ENCODE data around the gene LRP1.
"Not testable (repeated sequence)": the region's sequence is repeated elsewhere in the genome, so short reads cannot be mapped to it uniquely, and the experiment has no call there.

The LRP1 gene

DNA sequence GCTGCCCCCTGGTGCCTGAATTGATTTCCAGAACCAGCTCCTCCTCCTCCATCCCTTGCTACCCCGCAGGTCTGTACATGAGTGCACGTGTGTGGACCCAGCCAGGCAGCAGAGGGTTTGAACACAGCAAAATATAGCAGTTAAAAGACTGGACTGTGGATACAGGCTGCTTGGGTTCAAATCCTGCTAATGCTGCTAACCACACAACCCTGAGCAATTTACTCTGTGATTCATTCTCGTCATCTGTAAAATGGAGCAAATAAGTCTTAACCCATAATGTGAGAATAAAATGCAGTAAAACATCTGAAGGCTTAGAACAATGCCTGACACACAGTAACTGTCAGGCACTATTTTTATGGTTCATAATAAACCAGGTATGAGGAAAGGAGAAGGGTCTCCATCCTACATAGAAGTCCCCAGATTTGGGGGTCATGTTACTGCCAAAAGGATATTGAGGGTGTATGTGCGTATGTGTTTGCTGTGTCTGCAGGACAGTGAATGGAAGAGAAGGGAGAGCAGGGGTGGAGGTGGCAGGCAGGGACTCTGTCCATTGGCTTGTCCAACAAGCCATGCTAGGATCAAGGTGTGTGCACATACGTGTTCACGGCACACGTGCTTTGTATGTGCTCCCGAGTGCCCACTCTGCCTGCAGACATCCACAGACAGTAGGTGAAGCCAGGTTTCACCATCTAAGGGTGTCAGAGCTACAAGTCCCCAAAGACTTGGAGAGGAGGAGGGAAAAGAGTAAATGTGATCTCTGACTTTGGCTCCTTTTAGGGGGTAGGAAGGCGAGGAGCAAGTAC lies 15.6 kb upstream of the LRP1 start:
- peak; percentile 88 to 89 for DNase-seq

DNA sequence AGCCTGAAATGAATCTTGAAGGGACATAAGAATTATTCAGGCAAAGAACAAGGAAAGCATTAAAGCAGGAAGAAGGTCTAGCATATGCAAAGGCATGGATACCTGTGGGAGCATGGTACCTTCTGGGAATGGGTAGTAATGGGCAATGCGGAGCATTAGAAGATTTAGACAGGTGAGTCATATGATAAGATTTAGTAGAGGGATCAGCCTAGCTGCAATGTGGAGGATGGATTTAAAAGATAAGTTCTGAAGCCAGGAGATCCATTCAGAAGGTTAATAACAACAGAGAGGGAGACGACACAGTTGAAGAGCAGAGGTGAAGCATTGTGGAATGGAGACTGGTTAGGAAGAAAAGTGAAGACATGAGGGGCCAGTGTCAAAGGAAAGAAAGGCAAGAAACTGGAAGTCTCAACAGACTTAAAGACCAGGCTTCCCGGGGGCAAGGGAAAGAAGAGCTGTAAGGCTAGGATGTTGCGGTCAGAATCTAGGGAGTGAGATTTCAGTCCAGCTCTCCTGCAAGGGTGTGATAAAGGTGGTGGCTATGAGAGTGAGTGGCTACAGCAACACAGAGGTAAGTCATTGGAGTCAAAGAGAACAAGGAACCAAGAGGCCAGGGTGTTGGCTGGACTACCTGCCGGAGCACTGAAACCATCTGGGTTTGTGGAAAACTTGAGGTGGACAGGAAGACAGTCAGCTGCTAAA lies 11.6 kb upstream of the LRP1 start:
- DNase-seq, result no peak

- no peak for DNase-seq
Observed at GRCh38 chr12:57118711-57119271, 9.5 kb upstream of the LRP1 start.

DNA sequence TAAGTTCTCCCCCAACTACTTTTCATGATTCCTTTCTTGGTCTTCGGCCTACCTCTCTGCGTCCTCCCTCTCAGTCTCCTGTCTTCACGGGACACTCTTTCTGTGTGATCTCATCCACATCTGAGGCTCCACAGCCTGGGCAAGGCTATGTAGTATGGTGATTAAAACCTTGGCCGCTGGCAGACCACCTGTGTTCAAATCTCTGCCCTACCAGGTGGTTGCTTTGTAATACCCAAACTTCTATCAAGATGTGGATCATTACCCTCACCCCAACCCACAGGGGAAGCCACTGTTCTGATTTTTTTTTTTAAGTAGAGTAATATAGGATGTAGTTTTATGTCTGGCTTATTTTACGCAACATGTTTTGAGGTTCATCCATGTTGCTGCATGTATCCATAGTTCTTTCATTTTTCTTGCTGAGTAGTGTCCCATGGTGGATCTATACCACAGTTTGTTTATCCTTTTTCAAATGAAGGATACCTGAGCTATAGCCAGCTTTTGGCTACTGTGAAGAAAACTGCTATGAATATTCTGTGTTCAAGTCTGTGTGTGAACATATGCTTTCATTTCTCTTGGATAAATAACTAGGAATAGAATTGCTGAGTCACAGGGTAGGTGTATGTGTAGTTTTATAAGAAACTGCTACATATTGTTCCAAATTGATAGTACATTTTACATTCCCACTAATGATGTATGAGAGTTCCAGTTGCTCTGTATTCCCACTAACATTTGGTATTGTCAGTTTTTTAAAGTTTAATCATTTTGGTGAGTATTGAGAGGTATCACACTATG lies 8.8 kb upstream of the LRP1 start:
- DNase-seq, result no peak

GRCh38 chr12:57120718-57121117 lies 7.6 kb upstream of the LRP1 start:
- not testable (repeated sequence) for DNase-seq

DNA sequence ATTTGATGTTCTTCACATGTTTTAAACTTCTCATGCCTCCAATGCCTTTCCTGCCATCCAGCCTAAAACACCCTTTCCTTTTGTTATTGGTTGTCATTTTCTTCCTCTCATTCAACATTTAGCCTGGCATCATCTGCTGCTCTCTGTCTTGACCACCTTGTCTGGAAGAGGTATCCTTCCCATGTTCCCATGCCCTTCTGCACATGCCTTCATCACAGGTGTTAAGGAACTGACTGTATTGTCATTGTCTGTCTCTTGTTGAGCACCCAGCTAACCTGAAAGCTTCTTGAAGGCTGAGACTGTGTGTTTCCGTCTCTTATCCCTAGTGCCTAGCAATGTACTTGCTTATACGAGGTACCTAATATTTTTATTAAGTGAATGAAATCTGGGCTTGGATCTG lies 4.5 kb upstream of the LRP1 start:
- DNase-seq, result no peak

DNA sequence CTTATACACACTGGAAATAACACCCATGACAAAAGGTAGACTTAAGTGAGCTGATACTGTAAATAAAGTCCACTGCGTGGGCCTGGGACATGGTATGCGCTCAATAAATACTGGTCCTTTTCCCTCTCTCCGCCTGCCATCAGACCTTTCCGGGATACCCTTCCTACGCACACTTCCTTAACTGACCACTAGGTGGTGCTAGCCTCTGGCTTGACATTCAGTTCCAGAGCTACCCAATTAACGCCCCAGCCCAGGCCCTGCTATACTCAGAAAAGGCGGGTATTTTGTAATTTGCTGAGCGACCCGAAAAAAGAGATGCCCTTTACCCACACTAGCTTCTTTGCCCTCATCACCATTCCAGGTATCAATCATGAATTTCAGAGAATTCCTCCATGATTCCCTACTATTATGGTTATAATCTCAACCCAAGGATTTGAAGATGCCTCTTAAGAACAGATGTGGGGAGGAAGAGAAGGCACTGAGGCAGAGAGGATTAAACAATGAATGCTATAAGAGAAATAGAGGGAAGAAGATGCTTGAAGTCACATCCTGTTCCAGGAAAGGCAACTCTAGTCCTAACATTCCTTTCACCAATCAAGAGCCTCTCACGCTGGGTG lies 3.9 kb upstream of the LRP1 start:
- DNase-seq, result peak; percentile 75 to 80

- DNase-seq, result no peak
Observed at GRCh38 chr12:57126061-57126460, 2.2 kb upstream of the LRP1 start.

DNA sequence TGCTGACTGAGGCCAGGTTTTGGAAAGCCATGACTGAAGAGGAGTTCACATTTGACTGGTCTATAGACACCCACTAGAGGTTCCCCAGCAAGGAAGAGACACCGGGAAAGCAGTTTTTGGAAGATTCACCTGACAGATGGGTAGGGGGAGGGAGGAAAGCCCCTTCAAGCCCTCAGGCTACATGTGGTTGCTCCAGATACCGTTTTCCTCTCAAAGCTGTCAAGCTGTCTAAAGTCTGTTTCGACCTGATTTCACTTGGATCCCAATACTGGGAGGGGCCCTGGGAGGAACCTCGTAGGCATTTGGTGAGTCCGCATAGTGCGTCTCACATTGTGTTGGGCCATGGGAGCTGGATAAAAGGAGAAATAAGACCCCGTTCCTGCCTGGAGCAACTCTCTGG lies 1.7 kb upstream of the LRP1 start:
- DNase-seq, result no peak

- peak; percentile 18 to 33 for DNase-seq
Observed at GRCh38 chr12:57127101-57127725, 1.1 kb upstream of the LRP1 start.

DNA sequence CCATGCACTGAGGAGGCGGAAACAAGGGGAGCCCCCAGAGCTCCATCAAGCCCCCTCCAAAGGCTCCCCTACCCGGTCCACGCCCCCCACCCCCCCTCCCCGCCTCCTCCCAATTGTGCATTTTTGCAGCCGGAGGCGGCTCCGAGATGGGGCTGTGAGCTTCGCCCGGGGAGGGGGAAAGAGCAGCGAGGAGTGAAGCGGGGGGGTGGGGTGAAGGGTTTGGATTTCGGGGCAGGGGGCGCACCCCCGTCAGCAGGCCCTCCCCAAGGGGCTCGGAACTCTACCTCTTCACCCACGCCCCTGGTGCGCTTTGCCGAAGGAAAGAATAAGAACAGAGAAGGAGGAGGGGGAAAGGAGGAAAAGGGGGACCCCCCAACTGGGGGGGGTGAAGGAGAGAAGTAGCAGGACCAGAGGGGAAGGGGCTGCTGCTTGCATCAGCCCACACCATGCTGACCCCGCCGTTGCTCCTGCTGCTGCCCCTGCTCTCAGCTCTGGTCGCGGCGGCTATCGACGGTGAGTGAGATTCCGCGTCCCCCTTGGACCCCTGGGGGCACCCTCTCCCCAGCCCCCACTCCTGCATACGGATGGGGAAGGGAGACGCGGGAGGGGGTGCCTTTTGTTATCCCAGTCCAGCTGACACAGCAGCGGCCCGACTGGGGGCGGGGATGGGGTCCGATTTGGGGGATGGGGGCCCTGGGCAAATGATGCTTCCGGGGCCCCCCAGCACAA lies 400 bp downstream of the LRP1 start:
- DNase-seq, result no peak

GRCh38 chr12:57129321-57129842 lies 1.1 kb downstream of the LRP1 start:
- DNase-seq, result no peak

DNA sequence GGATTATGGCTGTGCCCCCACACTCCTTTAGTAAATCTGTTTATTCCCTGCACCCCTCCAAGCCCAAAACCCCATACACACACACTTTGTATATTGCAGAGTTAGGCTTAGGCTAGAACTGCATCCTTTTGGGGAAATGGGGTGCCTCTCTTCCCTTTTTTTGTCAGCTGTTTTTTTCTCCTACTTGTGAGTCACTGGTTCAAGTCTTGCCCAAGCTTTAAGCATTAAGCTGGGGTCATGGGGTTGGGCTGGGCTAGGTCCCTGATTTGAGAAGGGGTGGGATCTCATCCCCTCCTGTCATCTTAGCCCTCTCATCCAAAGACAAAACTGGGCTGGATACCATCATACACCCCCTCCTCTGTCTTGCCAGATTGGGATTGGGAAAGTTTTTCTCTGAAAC lies 1.6 kb downstream of the LRP1 start:
- no peak for DNase-seq

- no peak for DNase-seq
Observed at GRCh38 chr12:57130941-57131340, 2.7 kb downstream of the LRP1 start.

DNA sequence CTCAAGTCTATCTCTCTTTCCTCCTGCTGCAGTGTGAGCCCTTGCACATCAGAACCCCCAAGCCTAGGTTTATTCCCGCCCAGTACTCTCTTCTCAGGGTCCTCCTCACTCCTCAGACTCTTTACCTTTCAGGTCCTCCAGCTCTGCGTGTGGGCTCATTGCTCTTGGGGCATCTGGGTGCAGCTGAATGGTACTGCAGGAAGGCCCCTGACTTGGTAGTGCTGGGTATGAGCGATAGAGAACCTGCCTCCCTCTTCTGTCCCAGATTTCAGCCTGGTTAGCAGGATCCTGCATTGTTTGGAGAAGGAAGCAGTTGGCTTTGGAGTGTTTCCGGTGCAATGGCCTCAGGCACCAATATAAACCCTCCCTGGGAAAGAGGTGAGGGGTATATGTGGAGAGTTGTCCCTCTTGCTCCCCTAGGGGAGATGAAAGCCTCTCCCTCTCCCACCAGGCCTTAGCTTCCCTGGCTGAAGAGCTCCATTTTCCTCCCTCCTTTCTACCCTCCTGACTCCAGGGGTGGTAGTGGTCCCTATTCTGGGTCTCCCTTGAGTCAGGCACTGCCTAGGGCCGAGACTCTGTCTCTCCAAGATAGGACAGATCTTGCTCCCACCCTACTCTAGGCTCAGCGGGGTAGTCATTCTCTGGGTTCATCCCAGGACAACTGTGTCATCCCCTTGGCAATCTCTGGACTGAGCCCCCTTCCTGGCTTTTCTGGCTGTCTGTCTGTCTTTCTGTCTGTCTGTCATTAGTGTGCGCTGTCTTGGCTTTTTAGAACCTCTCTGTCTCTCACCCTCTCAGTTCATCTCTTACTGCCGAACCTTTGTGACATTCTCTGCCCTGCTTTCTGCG lies 3.8 kb downstream of the LRP1 start:
- DNase-seq, result no peak

DNA sequence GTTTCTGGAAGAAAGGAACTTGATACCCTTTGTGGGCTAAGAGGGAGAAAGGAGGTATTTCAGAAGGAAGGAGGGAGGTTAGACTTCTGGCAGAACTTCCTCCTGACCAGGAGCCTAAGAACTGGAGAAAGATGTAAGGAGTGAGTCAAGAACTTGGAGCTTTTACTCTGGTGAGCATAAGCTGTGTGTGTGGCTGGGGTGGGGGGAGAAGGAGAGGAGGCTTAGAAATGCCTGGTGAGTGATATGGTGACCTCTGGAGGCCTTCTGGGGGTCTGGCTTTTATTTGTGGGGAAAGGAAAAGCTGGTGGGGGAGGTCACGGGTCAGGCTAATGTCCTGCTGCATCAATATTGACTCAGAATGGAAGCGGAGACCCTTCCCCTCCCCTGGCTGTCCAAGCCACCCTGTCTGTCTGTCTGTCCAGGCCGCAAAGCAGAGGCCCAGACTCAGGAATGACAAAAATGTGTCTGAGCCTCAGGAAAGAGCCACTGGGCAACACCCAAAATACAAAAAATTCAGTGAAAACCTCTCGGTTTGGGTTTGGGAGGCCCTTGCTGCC lies 4.8 kb downstream of the LRP1 start:
- DNase-seq, result no peak

DNA sequence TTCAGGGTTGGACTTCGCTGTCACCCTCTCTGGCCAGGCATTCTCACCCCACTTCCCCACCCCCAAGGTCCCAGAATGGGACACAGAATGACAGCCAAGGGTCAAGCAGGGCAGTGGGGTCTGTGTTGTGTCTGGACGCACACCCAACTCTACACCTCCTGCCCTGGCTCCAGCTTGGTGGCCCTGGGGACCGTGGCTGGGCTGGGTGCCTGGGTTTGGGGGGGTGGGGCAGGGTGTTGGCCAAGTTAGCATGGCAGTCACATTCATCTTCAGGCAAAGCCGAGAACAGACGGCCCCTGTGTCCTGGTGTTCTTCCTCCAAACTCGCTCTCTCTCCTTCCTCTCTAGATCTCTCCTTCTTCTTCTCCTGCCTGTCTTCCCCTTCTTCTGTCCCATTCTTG lies 5.6 kb downstream of the LRP1 start:
- no peak for DNase-seq

GRCh38 chr12:57134949-57135348 lies 6.7 kb downstream of the LRP1 start:
- no peak for DNase-seq

DNA sequence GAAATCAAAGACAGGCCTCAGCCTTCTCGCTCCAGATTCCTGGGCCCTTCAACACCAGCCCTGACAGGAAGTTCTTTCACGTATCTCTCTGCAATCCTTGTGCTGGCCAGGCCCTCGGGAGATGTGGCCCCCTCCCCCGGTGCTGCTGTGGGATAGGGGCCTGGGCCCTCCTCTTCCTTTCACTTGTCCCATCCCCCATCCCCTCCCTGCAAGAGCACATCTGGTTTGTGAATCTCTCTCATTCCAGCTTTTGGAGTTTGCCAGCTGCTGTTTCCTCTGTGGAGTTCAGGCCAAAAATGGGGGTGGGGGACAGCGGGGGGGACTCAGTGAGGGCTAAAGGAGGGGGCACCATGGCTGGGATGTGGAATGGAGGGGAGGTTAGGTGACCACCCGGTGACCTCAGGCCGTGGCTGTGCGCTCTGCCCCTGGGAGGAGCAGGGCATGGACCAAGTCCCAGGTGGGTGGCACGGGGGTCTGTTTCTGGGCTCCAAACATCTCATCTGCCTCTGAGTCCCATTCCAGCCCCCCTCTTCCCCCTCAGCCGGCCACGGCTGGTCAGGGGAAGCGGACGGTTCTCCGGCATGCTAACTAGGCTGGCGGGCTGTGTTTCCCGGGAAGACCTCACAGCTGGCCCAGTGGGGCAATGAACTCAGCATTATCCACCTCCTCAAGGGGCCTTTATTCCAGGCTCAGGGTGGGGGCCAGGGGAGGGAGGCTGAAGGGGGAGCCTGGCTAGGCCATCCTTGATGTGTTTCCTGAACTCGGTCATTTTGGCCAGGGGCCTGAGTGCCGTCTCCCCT lies 7.4 kb downstream of the LRP1 start:
- no peak for DNase-seq

All from stimulated activated CD4-positive, alpha-beta T cell treated with anti-CD3 and anti-CD28 coated beads, Interleukin-2, amount 100 ng/mL, for 48 hours (primary cell).